HCEC 1CT (cell line): Measurements from ENCODE around the gene WDR76.

ENCODE experiments used
- DNase-seq: peaks from one replicate; pipeline ENCODE4 v3.0.0-alpha.2; 2017

Gene WDR76

DNA sequence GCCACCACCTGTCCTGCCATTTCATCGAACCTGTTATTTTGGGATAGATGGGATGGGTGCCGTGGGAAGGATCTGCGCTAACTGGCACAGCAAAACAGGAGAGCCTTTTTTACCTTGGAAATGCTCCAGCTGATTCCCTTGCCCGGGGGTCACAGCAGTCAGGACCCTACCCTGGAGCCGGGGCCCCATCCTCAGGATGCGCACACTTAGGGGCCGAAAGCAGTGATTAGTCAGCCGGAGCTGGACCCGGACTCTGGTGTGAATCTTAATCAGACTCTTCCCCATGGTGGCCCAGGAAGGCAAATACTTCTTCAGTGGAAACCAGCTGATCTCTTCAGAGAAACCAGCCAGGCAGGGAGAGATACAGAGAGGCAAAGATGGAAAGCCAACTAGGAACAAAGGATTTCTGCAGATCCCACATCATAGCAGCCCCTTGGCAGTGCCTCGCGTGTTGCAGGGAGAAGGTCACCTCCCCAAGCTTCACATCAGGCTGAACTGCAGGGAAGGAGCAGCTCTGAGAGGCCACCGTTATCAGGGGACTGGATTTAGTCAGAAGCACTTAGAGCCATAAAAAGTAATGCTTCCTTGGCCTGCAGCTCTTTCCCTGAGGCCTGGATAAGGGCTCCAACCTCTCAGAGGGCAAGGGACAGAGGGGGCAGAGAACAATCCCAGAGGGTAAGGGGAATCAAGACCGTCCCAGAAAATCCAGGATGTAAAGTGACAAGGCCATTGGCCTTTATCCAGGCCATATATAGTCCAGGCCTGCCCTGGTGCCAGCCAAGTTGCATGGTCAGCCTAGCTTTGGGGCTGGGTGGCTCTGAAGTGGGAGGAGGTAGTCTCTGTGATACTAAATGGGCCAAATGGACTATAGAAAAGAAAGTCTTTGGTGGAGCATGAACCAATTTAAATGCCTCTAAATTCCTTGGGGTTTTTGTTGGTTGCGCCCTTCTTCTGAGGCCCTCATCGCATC lies 52.9 kb downstream of the WDR76 start:
- no peak for DNase-seq

DNA sequence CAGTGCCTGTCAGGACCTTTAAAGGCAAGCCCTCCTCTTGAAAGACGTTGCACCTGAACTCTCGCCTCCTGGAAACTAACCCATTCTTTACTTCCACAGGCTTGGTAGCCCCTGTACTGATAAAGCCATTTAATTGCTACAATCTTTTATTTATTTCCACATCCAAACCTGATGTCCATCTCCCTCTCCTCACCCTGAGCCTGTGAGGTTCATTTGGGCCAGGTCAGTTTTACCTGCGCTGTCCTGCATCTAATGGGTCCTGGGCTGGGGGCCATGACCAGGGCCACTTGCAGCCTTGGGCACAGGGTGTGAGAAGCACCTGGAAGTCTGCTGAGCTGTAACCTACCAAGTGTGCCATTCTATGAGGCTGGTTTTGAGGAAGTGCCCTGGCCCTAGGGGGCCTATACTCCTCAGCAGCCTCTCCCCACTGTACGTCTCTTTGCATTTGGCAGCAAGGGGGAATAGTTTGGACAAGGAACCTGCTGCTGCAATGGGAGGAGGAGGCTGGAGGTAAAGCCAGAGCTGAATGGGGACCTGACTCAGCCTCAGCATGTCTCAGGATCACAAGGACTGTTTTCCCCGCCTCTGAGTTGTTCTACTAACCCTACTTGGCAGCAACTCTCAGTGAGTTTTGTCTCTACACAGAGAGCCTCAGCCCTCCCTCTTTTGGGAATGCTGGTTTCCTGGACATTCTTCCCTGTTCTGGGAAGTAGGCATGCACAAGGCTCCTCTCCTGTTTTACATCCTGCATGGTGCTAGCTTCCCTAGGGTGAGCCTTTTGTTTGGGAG lies 53.8 kb downstream of the WDR76 start:
- no peak for DNase-seq

DNA sequence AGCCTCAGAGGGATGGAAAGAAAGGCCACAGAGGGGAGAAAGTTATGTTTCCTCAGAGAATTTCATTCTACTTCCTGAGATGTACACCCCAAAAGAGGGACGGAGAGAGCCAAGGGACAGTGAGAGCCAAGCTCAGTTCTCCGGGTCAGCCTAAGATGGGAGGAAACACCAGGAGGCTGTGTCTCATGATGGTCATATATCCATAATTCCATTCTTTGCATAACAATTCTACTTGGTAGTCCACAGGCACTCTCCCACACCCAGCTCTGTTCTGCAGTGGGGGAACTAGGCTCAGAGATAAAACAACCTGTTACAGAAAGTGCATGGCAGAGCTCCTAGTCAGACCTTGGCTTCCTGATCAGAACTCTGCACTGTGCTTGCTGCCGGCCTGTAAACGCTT lies 54.4 kb downstream of the WDR76 start:
- DNase-seq, result no peak

DNA sequence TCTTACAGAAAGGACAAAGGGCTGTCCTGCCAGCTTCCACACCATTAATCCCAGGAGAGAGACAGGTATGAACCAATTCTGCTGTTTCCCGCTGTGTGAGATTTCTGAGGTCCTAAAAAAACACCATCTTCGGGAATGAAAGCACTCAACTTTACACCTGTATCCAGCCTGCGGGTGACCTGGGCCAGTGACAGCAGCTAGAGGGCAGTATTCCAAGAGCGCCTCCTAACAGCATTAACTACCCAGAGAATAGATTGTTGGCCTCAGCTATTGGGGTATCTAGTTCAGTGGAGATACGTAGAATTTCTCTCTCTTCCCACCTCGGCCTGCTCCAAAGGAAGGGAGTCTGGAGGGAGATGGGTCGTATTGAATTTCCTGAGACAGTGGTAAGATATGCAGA lies 55.1 kb downstream of the WDR76 start:
- no peak for DNase-seq

- DNase-seq, result no peak
Measured at GRCh38 chr15:43883571-43883970, 56.8 kb downstream of the WDR76 start.

- no peak for DNase-seq
Measured at GRCh38 chr15:43886558-43886957, 59.8 kb downstream of the WDR76 start.

GRCh38 chr15:43887901-43888300 lies 61.1 kb downstream of the WDR76 start:
- DNase-seq, result no peak

DNA sequence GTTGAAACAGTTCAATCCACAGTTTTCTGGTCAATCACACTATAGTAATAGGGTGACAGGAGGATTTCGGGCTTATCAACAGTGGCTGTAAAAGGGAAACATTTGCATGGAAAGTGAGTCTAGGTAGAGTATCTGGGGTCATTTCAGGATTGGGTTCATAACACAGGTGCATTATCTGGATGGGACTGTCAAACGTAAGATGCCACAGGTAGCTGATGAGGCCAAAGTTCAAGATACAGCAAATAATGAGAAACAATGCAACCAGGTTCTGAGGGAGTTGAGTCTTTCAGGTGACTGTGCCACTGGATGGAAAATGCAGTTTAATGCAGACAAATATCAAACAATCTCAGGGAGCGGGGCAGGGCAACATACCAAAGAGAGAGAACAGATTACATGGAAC lies 62.2 kb downstream of the WDR76 start:
- no peak for DNase-seq

- DNase-seq, result no peak
Measured at GRCh38 chr15:43893956-43894355, 67.2 kb downstream of the WDR76 start.

DNA sequence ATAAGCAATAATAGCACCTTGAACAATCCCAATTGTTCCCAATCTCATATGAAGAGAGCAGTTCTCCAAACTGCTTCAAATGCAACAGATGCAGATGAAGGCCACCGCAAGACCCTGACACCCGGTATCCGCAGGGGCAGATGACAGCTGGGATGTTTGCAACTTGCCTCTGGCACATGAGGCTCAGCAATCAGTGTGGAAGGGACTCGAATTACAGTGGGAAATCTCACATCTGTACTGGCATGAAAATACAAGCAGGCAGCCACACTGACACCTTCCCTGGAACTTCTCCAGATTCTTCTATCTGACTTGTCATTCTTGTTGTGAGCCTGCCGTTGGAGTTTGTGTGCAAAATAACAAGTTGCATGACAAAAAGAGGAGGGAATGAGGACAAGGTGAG lies 68.8 kb downstream of the WDR76 start:
- no peak for DNase-seq

- no peak for DNase-seq
Measured at GRCh38 chr15:43896543-43896942, 69.7 kb downstream of the WDR76 start.

- DNase-seq, result no peak
Measured at GRCh38 chr15:43898891-43899290, 72.1 kb downstream of the WDR76 start.

DNA sequence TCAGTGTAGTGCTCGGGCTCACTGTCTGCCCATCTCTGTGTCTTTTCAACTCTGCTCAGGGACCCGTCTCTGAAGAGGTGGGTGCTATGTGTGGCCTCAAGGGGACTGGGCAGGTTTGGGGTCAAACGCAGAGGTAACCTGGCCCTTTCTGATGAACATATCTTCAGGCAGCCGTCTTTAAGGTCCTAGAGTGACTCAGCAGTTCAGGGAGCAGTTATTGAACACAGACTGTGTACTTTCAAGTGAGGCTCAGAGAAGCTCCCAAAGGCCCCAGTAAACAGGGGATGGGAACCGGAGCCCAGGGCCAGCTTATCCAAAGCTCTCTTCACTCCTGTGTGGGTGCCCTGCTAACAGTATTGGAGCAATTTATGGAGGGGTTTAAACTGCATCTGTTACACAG lies 73.1 kb downstream of the WDR76 start:
- DNase-seq, result no peak

GRCh38 chr15:43900996-43901395 lies 74.2 kb downstream of the WDR76 start:
- DNase-seq, result no peak

DNA sequence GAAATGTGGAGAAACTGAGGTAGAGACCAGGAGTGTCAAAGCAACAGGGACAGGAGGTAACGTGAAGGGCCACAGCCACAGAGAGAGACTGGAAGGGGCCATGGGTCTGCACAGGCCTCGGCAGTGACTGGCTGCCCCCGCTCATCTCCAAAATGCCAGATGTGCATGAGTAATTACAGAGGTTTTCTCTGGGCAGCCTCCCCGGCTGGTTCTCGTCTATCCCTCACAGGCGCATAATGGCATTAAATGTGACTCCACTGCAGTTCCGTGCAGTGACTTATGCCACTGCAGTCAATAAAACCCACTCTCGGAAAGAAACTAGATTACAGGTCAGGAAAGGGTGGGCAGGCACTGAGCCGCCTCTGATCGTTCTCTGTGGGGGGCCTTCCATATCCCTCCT lies 74.7 kb downstream of the WDR76 start:
- no peak for DNase-seq

DNA sequence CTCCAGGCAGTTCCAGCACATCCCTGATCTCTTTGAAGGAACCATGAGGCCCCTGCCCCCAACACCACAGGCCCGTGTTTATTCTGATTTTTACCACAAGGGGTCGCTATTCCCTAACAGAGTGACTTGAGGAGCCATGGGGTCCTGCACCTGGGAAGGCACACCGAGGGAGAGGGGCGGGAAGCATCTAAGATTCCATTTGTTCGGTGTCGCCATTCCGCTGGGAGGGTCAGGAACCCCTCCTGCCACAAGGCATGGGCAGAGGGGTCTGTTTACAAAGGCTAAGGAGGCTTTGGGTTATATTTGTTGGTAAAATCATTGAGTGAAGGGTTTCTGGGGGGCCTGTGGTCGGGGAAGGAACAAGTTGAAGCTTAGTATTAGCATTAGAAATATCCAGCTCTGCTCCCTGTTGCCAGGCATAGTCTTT lies 77.1 kb downstream of the WDR76 start:
- DNase-seq, result peak; percentile 26

DNA sequence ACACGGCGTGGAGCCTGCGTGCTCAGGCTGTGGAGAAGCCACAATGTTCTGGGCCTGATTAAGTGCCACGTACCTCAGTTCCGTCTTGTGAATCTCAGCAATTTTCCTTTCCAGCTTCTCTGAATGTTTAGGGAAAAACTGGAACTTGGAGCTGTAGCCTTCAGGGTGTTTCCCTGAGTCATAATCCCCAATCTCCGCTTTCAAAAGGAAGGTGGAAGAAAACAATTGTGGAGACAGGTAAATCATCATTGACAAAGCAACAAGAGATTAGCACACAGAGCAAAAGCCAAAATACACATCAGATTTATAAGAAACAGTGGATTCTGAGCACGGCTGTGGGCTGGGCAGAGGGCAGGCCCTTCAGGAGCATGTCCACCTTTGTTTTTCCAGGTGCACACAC lies 79.0 kb downstream of the WDR76 start:
- no peak for DNase-seq

DNA sequence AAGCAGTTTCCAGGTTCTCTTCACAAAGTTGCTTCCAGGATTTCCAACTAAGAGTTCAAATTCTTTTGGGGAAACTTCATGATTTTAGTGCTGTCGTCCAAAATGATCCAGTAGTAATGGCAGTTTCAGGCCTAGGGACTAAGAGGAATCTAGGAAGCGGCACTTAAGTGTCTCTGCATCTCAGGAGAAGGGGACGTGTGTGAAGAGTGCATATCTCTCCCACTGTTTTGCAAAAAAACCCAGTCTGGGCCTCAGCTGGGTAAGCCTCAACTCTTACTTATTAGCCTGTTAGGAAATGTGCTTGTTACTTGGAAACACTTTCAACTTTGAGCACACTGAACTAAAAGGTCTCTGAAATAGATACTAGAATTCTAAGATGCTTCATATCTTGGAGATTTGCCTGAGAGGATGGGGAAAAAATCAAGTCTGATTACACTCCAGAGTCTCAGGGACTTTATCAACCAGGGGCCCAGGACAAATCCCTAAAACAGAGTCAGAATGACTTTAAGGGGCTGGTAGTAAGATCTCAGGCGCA lies 81.8 kb downstream of the WDR76 start:
- no peak for DNase-seq

GRCh38 chr15:43911235-43911781 lies 84.5 kb downstream of the WDR76 start:
- DNase-seq, result peak; percentile 94

GRCh38 chr15:43912208-43912607 lies 85.4 kb downstream of the WDR76 start:
- no peak for DNase-seq

- DNase-seq, result peak; percentile 96
Measured at GRCh38 chr15:43913026-43913780, 86.4 kb downstream of the WDR76 start.

DNA sequence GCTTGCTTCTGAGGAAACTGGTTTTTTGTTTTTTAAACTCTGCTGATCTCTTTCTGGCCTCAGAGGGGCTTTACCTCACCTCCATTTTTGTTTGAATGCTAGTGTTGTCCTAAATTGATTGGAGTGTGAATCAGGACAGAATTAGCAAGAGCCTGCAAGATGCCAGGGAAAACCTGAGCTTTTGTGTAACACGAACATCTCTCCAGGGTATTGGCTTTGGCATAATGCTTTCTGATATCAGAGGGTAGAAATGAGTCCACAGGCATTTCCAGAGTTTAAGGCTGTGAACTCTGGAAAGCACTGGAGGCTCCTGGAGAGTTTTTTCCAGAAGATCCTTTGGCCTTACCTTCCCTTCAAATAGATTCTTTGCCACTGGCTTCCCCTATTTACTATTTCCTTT lies 87.1 kb downstream of the WDR76 start:
- DNase-seq, result no peak
